GM18867 (cell line): ENCODE data around the gene CSF2.

Source experiments
- ATAC-seq: cut with Tn5 transposase; IDR thresholded peaks from one replicate; pipeline ENCODE4 v1.9.1; 2021; ENCODE audit warnings: mild to moderate bottlenecking, moderate library complexity; ENCODE audit not compliant: unreplicated experiment

The CSF2 gene

DNA sequence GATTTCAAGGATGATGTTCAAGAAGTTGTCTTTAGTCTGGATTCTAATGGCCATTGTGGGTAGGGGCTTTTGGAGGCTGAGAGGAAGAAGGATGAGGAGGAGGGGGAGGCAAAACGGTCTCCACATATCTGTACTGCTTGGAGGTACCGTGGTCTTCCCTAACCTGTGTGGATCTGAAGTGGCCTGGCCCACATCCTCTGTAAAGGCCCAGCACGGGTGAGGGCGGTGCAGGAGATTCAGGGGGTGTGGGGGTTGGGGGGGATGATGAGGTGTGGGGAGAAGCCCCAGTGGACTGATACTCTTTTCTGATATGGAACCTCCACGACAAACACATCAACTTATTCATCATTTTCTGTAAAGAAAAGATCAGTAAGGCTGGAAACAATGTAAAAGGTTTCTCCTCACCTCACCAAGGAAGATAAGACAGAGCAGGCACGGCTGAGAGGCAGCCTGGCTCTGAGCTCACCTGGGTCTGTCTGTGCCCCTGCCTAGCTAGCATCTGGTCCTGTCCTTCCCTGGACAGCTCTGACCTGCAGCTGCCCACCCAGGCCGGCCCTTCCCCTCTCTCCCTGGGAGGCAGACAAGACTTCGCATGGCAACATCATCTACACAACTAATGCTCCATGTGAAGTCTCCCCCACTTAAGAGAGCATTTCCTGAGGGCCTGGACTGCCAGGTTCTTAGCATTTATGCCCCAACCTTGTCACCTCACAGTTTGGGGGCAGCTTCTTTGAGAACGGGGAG lies 18.7 kb upstream of the CSF2 start:
- no peak for ATAC-seq

DNA sequence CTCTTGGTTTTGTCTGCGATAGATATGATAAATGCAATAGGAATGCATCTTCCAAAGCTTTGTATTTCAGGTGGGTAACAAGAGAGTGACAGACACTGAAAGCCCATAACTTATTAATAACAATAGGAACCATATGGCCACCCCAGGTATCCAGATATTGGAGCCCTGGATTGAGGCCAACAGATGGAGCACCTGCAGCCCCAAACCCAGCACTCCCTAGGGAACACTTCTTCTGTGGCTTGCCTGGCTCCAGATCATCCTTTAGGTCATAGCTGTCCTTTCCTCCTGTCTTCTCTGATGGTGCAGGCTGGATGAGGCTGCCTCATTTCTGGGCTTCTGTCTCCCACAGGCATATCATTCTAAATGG lies 18.2 kb upstream of the CSF2 start:
- no peak for ATAC-seq

DNA sequence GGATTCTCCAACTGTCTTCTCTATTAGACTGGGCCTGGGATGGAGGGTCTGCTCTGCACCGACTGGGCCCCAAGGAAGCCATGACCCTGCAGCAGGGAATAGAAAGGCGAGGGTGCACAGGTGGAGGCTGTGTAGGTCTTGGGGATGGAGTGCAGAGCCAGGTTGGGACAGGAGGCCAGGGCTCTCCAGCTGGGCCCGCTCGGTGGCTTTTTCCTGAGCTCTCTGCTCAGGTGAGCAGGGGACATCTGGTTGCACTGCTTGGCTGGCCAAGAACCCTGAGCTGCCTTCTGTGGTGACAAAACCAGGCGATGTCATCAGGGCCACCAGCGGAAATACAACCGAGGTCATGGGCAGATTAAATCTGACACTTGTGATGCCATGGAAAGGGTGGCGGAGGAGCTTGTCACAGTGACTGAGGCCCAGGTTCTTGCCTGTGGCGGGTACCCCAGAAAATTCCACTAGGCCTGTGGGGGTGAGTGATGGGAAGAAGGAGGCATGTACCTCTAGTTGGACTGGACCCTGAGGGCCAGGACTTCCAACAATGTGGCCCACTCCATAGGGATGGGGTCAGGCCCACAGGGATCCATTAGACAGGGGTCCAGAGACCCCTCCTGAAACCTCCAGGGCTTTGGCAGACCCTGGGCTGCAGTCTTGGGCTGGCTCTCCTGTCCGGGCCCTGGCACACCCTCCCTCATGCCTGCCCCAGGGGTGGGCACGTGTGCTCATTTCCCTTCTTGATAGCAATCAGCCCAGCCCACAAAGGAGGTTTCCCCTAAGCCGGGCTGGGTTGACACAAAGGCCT lies 17.6 kb upstream of the CSF2 start:
- ATAC-seq, result no peak

GRCh38 chr5:132056610-132057497 lies 16.7 kb upstream of the CSF2 start:
- no peak for ATAC-seq

DNA sequence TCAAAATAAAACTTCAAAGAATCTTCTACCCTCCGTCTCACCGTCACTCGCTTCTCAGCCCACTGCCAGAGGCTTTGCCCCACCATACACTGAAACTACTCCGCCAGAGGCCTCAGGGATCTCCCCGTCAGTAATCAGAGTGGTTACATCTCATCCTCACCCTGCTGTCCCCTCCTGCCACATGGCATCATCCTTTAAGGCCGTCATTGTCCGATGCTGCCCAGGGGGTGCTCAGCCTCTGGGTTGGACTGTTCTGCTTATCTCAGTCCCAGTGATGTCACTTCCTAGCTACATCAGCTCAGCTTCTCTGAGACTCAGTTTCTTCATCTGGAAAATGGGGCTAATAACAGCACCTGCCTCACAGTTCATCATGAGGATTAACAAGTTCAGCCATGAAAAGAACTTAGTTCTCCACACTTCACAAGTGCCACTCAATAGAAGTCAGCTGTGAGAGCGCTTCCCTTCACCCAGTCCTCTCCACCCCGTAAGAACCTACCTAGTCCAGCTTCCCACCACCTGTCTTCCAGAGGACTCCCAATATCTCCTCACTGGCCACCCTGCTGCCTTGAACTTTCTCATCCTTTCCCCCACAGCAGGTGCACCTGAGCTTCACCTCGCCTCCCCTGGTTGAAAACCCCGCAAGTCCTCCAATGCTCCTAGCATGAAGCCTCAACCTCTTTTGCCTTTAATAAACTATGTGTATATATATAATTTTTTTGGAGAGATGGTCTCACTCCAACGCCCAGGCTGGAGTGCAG lies 15.9 kb upstream of the CSF2 start:
- no peak for ATAC-seq

DNA sequence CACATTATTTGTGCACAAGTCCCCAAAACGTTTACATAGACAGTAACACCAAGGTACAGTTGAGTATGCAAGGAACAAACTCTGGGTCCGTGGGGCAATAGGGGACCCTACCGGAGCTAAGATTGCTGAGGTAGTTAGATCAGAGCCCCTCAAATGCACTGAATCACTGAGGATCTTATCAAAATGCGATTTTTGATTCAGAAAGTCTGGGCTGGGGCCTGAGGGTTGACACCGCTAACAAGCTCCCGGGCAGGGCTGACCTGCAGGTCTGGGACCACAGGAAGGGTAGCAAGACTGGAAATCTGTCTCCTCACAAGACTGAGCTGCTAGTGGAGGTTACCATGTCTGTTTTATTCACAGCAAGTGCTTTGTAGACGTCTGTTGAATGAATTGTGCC lies 14.9 kb upstream of the CSF2 start:
- ATAC-seq, result no peak

- no peak for ATAC-seq
These were observed 14.4 kb upstream of the CSF2 start for GRCh38 chr5:132059043-132059695.

DNA sequence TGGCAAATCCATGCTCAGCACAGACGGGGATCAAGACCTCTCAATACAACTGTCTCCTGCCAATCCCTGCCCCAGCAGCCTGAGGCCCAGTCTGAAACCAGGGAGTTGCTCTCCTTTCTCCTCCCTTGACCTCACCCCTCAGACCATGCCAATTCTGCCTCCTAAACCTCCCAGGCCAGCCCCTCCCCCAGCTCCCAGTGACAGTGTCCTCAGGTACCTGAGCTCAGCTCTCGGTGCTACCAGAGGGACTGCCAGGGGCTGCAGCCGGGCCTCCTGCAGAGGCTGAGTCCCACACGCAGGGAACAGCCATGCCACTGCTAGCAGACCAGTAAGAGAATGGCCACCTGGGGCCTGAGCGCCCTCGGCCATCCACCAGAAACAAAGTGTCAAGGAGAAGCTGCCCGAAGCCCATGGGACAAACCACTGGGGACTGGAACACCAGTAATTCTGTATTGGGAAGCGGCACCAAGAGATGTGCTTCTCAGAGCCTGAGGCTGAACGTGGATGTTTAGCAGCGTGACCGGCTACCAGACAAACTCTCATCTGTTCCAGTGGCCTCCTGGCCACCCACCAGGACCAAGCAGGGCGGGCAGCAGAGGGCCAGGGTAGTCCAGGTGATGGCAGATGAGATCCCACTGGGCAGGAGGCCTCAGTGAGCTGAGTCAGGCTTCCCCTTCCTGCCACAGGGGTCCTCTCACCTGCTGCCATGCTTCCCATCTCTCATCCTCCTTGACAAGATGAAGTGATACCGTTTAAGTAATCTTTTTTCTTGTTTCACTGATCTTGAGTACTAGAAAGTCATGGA lies 13.7 kb upstream of the CSF2 start:
- no peak for ATAC-seq

DNA sequence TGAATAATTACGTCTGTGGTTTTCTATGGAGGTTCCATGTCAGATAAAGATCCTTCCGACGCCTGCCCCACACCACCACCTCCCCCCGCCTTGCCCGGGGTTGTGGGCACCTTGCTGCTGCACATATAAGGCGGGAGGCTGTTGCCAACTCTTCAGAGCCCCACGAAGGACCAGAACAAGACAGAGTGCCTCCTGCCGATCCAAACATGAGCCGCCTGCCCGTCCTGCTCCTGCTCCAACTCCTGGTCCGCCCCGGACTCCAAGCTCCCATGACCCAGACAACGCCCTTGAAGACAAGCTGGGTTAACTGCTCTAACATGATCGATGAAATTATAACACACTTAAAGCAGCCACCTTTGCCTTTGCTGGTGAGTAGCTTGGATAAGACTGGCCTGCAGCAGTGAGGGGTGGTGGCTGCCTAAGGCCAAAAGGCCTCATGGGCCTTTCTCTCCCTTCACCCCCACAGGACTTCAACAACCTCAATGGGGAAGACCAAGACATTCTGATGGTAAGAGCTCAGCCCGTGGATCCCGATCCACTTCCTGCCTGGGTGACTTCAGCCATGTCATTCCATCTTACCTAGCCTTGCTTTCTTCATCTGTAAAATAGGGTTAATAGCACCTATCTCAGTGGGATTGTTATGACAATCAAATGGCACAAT lies 13.0 kb upstream of the CSF2 start, which contains the start of gene IL3:
IL3 (plus strand) TSS at position 155 of the 661 bp plus-strand sequence; CDS start at position 207, 52 bp downstream.
- ATAC-seq, result no peak

DNA sequence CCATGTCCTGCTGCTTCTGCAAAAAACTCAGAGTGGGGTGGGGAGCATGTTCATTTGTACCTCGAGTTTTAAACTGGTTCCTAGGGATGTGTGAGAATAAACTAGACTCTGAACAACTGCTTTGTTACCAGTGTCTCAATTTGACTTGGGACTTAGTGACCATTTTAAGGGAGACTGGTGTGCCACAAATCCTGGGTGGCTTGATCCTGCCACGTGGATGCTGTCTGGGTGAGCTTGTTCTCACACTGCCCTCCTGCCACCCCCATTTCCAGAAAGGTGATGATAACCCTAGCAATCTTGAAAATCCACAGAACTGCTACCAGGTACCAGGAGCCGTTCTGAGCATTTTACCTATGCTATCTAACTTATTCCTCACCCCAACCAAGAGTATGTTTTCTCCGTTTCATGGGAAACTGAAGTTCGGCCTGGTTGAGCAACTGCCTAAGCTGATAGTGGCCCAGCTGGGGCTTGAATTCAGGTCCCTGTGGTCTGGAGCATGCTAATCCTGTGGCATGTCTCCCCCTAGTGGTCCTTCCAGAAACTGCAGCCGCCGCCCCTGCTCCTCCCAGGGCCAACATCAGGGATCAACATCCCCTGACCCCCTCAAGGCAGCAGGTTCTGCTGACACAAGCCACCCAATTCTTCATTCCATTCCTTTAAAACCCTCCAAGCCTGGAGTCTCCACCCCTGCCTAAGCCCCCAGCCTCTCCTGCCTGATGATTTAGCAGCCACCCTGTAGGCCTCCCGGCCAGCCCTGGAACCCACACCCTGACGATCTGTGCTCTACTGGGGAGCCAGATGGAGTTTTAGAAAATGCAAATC lies 10.3 kb upstream of the CSF2 start:
- ATAC-seq, result peak; percentile 57

GRCh38 chr5:132064140-132064539 lies 9.4 kb upstream of the CSF2 start:
- no peak for ATAC-seq

DNA sequence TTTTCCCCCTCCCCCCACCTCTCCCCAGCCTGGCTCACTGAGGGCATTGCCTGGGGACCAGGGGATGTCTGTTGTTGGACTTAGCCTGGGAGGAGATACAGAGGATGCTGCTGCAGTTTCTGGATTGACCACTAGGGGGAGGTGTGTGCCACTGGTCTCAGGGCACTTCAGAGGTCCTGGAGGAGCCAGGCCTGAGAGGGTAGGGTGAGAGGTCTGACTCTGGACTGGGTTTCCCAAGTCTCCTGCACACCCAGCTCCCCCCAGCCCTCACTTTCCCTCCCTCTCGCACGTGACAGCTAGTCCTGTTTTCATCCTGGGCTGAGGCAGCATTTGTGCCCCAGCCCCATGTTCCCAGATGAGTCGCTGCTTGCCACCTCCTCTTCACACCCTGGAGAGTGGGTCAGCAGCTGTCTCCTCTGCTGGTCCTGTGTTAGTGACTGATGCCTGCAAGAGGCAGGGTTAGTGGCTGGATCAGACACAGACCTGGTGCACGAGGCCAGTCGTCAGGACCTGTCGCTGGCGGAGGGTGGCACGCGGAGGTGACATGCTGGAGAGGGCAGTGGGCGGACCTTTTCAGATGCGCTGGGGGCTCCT lies 8.8 kb upstream of the CSF2 start:
- ATAC-seq, result peak; percentile 73

GRCh38 chr5:132065351-132065937 lies 8.1 kb upstream of the CSF2 start:
- ATAC-seq, result no peak

DNA sequence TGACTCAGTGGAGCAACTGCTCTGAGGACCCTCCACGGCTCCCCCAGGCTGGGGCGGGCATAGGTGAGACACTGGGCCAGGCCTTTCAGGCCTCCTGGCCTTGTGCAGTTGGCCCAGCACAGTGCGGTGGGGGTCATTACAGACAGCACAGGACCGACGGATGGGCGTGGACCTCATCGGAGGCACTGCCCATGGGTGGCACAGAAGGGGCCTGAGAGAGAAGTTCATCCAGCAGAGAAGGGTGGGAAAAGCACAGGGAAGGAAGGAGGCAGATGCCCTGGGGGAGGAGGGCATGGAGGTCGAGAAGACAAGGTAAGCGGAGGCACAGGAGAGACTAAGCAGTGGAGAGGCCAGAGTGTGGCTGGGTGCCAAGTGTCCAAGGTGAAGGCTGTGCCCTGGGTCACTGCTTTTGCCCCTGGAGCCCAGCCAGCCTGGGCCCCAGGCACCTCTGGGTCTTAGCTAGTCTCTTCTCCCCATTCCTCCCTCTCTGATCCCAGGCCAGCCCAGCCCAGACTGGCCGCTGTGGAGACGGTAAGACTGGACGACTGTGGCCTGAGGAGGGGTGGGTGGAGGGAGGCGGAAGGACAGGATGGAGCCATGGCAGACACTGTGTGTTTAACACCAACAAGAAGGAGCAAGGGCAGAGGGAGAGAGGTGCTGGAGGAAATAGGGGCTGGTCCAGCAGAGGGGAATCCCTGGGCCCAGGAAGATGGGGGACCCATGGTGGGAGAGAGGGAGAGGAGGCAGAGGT lies 7.5 kb upstream of the CSF2 start:
- no peak for ATAC-seq

DNA sequence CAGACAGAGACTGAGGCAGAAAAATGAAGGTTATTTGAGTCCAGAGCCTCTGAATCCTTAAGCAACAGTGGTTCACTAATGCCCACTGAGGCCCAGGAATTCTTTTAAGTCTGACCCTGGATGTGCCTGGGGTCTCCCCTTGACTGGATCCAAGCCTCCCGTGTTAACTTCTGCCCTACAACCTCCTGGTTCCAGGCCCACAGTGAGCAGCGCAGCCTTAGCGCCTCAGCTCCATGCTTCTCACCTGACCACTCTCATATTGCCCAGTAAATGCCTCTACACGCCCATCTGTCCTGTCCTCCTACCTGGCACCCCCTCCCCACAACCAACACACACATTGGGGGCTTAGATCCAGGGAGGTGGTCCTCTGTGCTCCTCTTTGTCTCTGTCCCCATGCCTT lies 6.7 kb upstream of the CSF2 start:
- ATAC-seq, result no peak

- no peak for ATAC-seq
These were observed 6.1 kb upstream of the CSF2 start for GRCh38 chr5:132067451-132067850.
